Gastroesophageal sphincter (tissue), 4 donors: ENCODE measurements around the gene CDH4. TPM values are rescaled to one million over a fixed set of nuclear protein-coding genes. Genes with fewer than 3 reads are reported as not detected.

ENCODE experiments used
- ATAC-seq: fragments of 150-250 bp; one replicate; pipeline ENCODE4 v1.9.1; 2016; ENCODE audit warnings: mild to moderate bottlenecking, moderate library complexity
- H3K27ac ChIP-seq, 4 donors: fragments of 200-600 bp; sonication (generic) in 3 of 4; 1 replicate in 3 of 4; 2 replicates in 1 of 4; pipeline ENCODE4 v1.5.1; 2016 to 2019
- H3K27me3 ChIP-seq: fragments of 200-600 bp; sonication (generic); one replicate; pipeline ENCODE4 v1.5.1; 2019
- H3K36me3 ChIP-seq, 2 donors: fragments of 200-600 bp; sonication (generic); one replicate each; pipeline ENCODE4 v1.5.1; 2019; ENCODE audit warnings: control low read depth in 1 of 2
- H3K4me1 ChIP-seq, 3 donors: fragments of 200-600 bp; sonication (generic); 1 replicate in 2 of 3; 2 replicates in 1 of 3; pipeline ENCODE4 v1.5.1; 2016 to 2019; ENCODE audit warnings: control low read depth in 2 of 3
- H3K4me3 ChIP-seq, 2 donors: fragments of 200-600 bp; sonication (generic); one replicate each; pipeline ENCODE4 v1.5.1; 2019; ENCODE audit warnings: mild to moderate bottlenecking in 1 of 2, moderate library complexity in 1 of 2
- H3K9me3 ChIP-seq, 3 donors: fragments of 200-600 bp; sonication (generic); one replicate each; pipeline ENCODE4 v1.5.1; 2017 to 2019; ENCODE audit warnings: control low read depth in 2 of 3
- EP300 ChIP-seq: sonication (generic); formaldehyde crosslinking; IDR thresholded peaks from one replicate; pipeline ENCODE4 v1.6.1; 2017; ENCODE audit warnings: antibody characterized with exemption, mild to moderate bottlenecking
- POLR2A ChIP-seq, 2 donors: fragments of 450-650 bp; IDR thresholded peaks; one replicate each; pipeline ENCODE4 v1.6.1; 2017; ENCODE audit warnings: antibody characterized with exemption in 2 of 2, mild to moderate bottlenecking in 2 of 2, moderate library complexity in 1 of 2
- POLR2AphosphoS5 ChIP-seq: sonication (generic); formaldehyde crosslinking; IDR thresholded peaks from one replicate; pipeline ENCODE4 v1.6.1; 2017; ENCODE audit warnings: antibody characterized with exemption
- WGBS, 2 donors: methylation state at CpG; one replicate each; pipeline ENCODE4 v1.1.5; 2018; ENCODE audit warnings: low coverage in 1 of 2; 5-methylcytosine and 5-hydroxymethylcytosine counted together
- total RNA-seq, 4 donors: library from RNA; depleted of rRNA; stranded (reverse); fragments of >200 nt; gene quantifications; one replicate each; pipeline ENCODE4 v1.1.0, GENCODE V29; 2016
- TF ChIP-seq, protein P1 (sequence below), 4 experiments: fragments of 200-600 bp in 2 of 4; fragments of 450-650 bp in 2 of 4; sonication (generic) in 1 of 4; IDR thresholded peaks; one replicate each; pipeline ENCODE4 v1.5.1; 2017 to 2019; ENCODE audit warnings: antibody characterized with exemption in 4 of 4, mild to moderate bottlenecking in 2 of 4, moderate library complexity in 2 of 4

The CDH4 gene
- total RNA-seq, 4 donors from 2014 or later, result under 0.01 to 1.5 (median 0.42) TPM; not detected in 1

DNA sequence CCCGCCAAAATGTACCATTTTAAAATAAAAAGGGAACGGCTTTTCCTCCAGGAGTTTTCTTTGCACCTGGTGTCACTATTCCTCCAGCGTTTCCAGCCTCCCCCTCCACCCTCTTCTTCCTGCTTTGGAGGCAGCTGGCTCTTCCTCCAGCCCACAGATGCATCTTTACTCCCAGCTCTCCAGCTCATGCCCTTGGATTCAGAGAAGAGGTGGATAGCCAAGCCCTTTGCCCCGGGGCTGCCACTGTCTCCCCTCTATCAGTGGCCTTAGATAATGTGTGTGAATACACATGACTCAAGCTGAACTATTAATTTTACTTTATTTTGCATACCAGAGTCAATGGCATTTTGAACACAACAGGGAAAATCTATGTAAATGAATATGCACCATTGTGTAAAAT lies 15.3 kb upstream of the CDH4 start:
- Histone ChIP-seq H3K36me3 (no peaks in the 10 kb centered on the region), H3K4me1 (no peaks in the 10 kb centered on the region), H3K27ac (no peak overlapping the region), H3K9me3 (peaks cover 0 to 29% (median 0%) of the 10 kb centered on the region in 3 donors), H3K4me3 (no peak overlapping the region), H3K27me3 (peaks cover 39% of the 10 kb centered on the region)
- 59 to 65% methylated on average over 3 to 4 of the region's 4 CpGs for WGBS, 2 donors
- no peak for ATAC-seq
- no peak for TF ChIP-seq POLR2AphosphoS5
- TF ChIP-seq EP300, result no peak
- TF ChIP-seq, protein P1, sequence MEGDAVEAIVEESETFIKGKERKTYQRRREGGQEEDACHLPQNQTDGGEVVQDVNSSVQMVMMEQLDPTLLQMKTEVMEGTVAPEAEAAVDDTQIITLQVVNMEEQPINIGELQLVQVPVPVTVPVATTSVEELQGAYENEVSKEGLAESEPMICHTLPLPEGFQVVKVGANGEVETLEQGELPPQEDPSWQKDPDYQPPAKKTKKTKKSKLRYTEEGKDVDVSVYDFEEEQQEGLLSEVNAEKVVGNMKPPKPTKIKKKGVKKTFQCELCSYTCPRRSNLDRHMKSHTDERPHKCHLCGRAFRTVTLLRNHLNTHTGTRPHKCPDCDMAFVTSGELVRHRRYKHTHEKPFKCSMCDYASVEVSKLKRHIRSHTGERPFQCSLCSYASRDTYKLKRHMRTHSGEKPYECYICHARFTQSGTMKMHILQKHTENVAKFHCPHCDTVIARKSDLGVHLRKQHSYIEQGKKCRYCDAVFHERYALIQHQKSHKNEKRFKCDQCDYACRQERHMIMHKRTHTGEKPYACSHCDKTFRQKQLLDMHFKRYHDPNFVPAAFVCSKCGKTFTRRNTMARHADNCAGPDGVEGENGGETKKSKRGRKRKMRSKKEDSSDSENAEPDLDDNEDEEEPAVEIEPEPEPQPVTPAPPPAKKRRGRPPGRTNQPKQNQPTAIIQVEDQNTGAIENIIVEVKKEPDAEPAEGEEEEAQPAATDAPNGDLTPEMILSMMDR (IDR thresholded peaks at IDR 0.05), result no peak
- TF ChIP-seq POLR2A (IDR thresholded peaks at IDR 0.05), result no peak

DNA sequence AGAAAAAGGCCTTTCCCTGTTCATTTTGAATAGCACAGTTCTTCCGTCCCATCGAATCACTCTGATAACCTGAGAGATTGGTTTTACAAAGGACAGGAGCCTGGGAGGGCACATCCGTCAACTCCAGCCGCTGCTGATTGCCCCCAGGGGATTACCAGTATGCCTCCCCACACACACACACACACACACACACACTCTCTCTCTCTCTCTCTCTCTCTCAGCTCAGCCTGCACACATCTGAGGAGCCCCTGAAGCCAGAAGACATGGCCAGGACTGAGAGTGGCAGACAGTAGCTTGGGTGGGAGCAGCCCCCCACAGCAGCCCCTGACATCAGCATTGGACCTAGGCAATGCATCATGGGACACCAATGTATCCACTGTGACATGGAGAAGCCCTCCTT lies 13.2 kb upstream of the CDH4 start:
- H3K4me1 ChIP-seq, result no peaks in the 10 kb centered on the region
- no peak for ATAC-seq
- WGBS, 2 donors, result 33 to 40% methylated on average over 4 of the region's 4 CpGs
- peaks cover 0 to 28% (median 0%) of the 10 kb centered on the region in 3 donors for H3K9me3 ChIP-seq
- H3K27me3 ChIP-seq, result peaks cover 48% of the 10 kb centered on the region
- no peak for TF ChIP-seq POLR2A (IDR thresholded peaks at IDR 0.05)
- TF ChIP-seq POLR2AphosphoS5, result no peak
- TF ChIP-seq, protein P1 (IDR thresholded peaks at IDR 0.05), result no peak
- no peak for TF ChIP-seq EP300
- no peaks in the 10 kb centered on the region for H3K36me3 ChIP-seq
- H3K4me3 ChIP-seq, result no peak overlapping the region
- H3K27ac ChIP-seq, result no peak overlapping the region

DNA sequence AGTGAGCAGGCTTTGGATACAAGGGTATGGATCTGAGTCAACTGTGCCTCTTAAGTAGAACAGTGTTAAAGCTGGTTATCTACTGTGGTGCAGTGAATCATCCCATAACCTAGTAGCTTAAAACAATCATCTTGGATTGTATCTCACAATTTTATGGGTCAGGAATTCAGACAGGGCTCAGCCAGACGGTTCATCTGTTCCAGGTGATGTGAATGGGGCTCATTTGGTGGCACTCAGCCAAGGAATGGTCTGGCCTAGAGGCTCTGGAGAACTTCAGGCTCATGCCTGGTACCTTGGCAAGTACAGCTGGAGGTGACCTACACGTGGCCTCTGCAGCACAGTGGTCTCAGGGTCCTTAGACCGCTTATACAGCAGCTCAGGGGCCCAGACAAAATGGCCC lies 11.2 kb upstream of the CDH4 start:
- no CpG with 5 or more reads among the region's 3 CpGs for WGBS, 2 donors
- Histone ChIP-seq H3K4me1 (no peaks in the 10 kb centered on the region), H3K9me3 (peaks cover 0 to 28% (median 0%) of the 10 kb centered on the region in 3 donors), H3K4me3 (no peak overlapping the region), H3K27ac (no peak overlapping the region), H3K27me3 (peaks cover 54% of the 10 kb centered on the region), H3K36me3 (no peaks in the 10 kb centered on the region)
- no peak for TF ChIP-seq POLR2A (IDR thresholded peaks at IDR 0.05)
- TF ChIP-seq POLR2AphosphoS5, result no peak
- no peak for TF ChIP-seq EP300
- TF ChIP-seq, protein P1 (IDR thresholded peaks at IDR 0.05), result no peak
- no peak for ATAC-seq

DNA sequence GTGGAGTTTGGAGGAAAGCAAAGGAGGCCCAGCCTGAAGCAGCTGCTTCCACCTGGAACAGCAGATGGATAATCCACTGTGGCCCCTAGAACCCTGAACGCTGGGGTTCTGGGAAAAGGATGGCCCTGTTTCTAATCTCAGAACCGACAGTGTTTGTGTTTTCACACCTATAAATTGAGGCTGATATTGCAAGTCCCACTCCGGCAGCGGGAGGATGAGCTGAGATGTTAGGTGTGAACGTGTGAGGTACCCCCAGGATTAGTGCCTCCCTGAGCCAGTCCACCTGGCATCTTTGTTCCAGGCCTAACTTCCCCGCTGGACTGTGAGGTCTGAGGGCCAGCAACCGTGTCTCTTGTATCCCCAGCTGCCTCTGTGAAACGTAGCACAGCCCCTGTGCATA lies 7.8 kb upstream of the CDH4 start:
- Histone ChIP-seq H3K27me3 (peaks cover 72% of the 10 kb centered on the region), H3K27ac (no peak overlapping the region), H3K4me3 (no peak overlapping the region), H3K36me3 (no peaks in the 10 kb centered on the region), H3K4me1 (no peaks in the 10 kb centered on the region), H3K9me3 (peaks cover 0 to 28% (median 0%) of the 10 kb centered on the region in 3 donors)
- ATAC-seq, result no peak
- TF ChIP-seq POLR2AphosphoS5, result no peak
- TF ChIP-seq EP300, result no peak
- TF ChIP-seq, protein P1 (IDR thresholded peaks at IDR 0.05), result no peak
- TF ChIP-seq POLR2A (IDR thresholded peaks at IDR 0.05), result no peak
- WGBS, 2 donors, result 49 to 52% methylated on average over 5 to 7 of the region's 8 CpGs

DNA sequence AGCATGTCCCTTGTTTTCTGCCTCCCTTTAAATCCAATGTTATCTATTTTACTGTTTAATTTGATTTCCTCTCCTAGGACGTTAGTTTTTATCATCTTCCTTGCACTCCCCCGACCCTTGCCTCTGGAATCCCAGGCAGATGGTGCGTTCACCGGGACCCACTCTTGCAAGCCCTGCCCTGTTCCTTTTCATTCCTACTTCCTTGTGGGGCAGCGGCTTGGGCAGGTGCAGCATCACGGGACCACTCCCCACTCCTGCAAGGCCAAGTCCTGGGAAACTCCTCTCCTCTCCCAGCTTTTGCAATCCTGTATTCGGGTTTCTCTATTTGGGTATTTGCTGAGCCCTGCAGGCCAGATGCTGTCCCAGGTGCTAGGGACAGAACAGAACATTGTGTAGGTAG lies 5.8 kb upstream of the CDH4 start:
- Histone ChIP-seq H3K27ac (no peak overlapping the region), H3K4me3 (no peak overlapping the region), H3K9me3 (peaks cover 0 to 12% (median 0%) of the 10 kb centered on the region in 3 donors), H3K27me3 (peaks cover 74% of the 10 kb centered on the region), H3K4me1 (no peaks in the 10 kb centered on the region), H3K36me3 (no peaks in the 10 kb centered on the region)
- TF ChIP-seq, protein P1 (IDR thresholded peaks at IDR 0.05), result no peak
- no peak for ATAC-seq
- WGBS, 2 donors, result 58 to 61% methylated on average over 5 of the region's 7 CpGs
